ENCODE measurements around the gene PLOD1.
"Not testable (repeated sequence)": the region's sequence is repeated elsewhere in the genome, so short reads cannot be mapped to it uniquely, and the experiment has no call there.

Gene PLOD1

DNA sequence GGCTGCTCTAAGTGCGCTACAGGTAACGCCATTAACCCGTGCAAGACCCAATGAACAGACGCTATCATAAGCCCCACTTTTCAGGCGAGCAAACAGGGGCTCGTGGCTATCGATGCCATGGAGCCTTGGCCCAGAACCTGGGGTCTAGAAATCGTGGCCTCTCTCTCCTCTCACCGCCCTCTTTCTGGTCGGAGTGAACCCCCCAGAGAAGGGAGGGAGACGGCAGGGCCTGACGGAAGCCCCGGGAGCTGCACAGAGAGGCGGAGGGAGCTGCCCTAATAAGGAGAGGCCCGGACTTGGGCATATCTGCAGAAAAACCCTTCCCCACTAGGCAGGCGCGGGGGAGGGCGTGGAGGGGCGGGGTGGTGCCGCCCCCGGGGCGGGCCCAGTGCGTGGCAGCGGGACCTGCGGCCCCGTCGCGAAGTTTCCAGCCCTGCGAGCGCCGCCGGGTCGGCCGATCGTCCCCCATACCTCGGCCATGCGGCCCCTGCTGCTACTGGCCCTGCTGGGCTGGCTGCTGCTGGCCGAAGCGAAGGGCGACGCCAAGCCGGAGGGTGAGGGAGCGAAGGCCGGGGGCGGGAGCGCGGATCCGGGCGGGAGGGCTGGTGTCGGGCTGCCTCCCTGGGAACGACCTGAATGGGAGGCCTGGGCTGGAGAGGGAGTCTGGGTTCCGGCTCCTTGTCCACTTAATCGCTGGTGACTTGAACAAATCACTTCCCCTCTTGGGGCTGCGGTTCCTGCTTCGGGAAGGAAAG is at the start of gene PLOD1:
TSS of gene PLOD1 (plus strand) at position 416 of the 755 bp plus-strand sequence. CDS start at position 479, 63 bp downstream.
- Histone ChIP-seq H3K9me3 (ENCODE audit: control insufficient read depth in 2 of 2, low read length in 2 of 2) (no peaks in the 10 kb centered on the region), H3K9ac (ENCODE audit: low read length in 2 of 2) (peak within 1 kb of the TSS; percentile 95 to 96), H3K27me3 (ENCODE audit: control insufficient read depth in 1 of 2, insufficient read depth in 2 of 2, low read length in 2 of 2) (no peaks in the 10 kb centered on the region), H3K27ac (ENCODE audit: low read length) (peak within 1 kb of the TSS; percentile 97), H3K4me3 (ENCODE audit: low read length in 2 of 2) (peak within 1 kb of the TSS; percentile 83 to 94), H3K4me1 (ENCODE audit: control insufficient read depth, insufficient read depth, low read length) (peaks cover 41% of the 10 kb centered on the region), H3K36me3 (ENCODE audit: control insufficient read depth in 2 of 2, insufficient read depth in 2 of 2, low read length in 2 of 2) (no peaks in the 10 kb centered on the region)

- Histone ChIP-seq H3K9ac (ENCODE audit: low read length in 2 of 2) (no peak overlapping the region), H3K9me3 (ENCODE audit: control insufficient read depth in 2 of 2, low read length in 2 of 2) (no peaks in the 10 kb centered on the region), H3K4me1 (ENCODE audit: control insufficient read depth, insufficient read depth, low read length) (peaks cover 4% of the 10 kb centered on the region), H3K36me3 (ENCODE audit: control insufficient read depth in 2 of 2, insufficient read depth in 2 of 2, low read length in 2 of 2) (no peaks in the 10 kb centered on the region), H3K27me3 (ENCODE audit: control insufficient read depth in 1 of 2, insufficient read depth in 2 of 2, low read length in 2 of 2) (peaks cover 2 to 4% of the 10 kb centered on the region in 2 donors), H3K4me3 (ENCODE audit: low read length in 2 of 2) (no peak overlapping the region), H3K27ac (ENCODE audit: low read length) (no peak overlapping the region)
Measured at GRCh38 chr1:11885916-11886315, 48.6 kb upstream of the PLOD1 start.

GRCh38 chr1:11886986-11887665 is 47.4 kb upstream of the PLOD1 start:
- H3K27me3 ChIP-seq (ENCODE audit: control insufficient read depth in 1 of 2, insufficient read depth in 2 of 2, low read length in 2 of 2) = peaks cover 2 to 4% of the 10 kb centered on the region in 2 donors
- no peak overlapping the region for H3K9ac ChIP-seq (ENCODE audit: low read length in 2 of 2)
- no peak overlapping the region for H3K27ac ChIP-seq (ENCODE audit: low read length)
- no peak overlapping the region for H3K4me3 ChIP-seq (ENCODE audit: low read length in 2 of 2)
- peaks cover 2% of the 10 kb centered on the region for H3K4me1 ChIP-seq (ENCODE audit: control insufficient read depth, insufficient read depth, low read length)
- no peaks in the 10 kb centered on the region for H3K9me3 ChIP-seq (ENCODE audit: control insufficient read depth in 2 of 2, low read length in 2 of 2)
- no peaks in the 10 kb centered on the region for H3K36me3 ChIP-seq (ENCODE audit: control insufficient read depth in 2 of 2, insufficient read depth in 2 of 2, low read length in 2 of 2)

DNA sequence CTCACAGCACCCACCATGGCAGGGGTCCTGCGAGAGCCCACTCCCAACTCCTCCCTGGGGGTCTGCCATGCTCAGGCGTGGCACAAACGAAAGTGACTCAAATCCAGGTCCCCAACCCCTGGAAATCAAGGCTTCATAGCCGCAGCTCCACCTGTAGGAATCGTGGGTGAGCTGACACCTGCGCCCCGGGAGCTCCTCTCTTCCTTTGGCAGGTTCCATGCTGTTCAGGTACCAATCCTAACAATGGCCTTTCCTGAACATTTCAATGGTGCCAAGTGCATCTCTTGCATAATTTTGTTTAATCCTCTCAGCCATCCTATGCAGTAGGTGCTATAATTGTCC is 46.9 kb upstream of the PLOD1 start:
- H3K9ac ChIP-seq (ENCODE audit: low read length in 2 of 2) = no peak overlapping the region
- no peak overlapping the region for H3K4me3 ChIP-seq (ENCODE audit: low read length in 2 of 2)
- no peaks in the 10 kb centered on the region for H3K36me3 ChIP-seq (ENCODE audit: control insufficient read depth in 2 of 2, insufficient read depth in 2 of 2, low read length in 2 of 2)
- peaks cover 2% of the 10 kb centered on the region for H3K4me1 ChIP-seq (ENCODE audit: control insufficient read depth, insufficient read depth, low read length)
- peaks cover 4% of the 10 kb centered on the region in 2 donors for H3K27me3 ChIP-seq (ENCODE audit: control insufficient read depth in 1 of 2, insufficient read depth in 2 of 2, low read length in 2 of 2)
- no peaks in the 10 kb centered on the region for H3K9me3 ChIP-seq (ENCODE audit: control insufficient read depth in 2 of 2, low read length in 2 of 2)
- no peak overlapping the region for H3K27ac ChIP-seq (ENCODE audit: low read length)

- H3K36me3 ChIP-seq (ENCODE audit: control insufficient read depth in 2 of 2, insufficient read depth in 2 of 2, low read length in 2 of 2) = no peaks in the 10 kb centered on the region
- no peak overlapping the region for H3K27ac ChIP-seq (ENCODE audit: low read length)
- peaks cover 2% of the 10 kb centered on the region for H3K4me1 ChIP-seq (ENCODE audit: control insufficient read depth, insufficient read depth, low read length)
- no peak overlapping the region for H3K9ac ChIP-seq (ENCODE audit: low read length in 2 of 2)
- no peaks in the 10 kb centered on the region for H3K9me3 ChIP-seq (ENCODE audit: control insufficient read depth in 2 of 2, low read length in 2 of 2)
- no peak overlapping the region for H3K4me3 ChIP-seq (ENCODE audit: low read length in 2 of 2)
- H3K27me3 ChIP-seq (ENCODE audit: control insufficient read depth in 1 of 2, insufficient read depth in 2 of 2, low read length in 2 of 2) = peaks cover 0 to 2% of the 10 kb centered on the region in 2 donors
Measured at GRCh38 chr1:11888206-11888876, 46.2 kb upstream of the PLOD1 start.

DNA sequence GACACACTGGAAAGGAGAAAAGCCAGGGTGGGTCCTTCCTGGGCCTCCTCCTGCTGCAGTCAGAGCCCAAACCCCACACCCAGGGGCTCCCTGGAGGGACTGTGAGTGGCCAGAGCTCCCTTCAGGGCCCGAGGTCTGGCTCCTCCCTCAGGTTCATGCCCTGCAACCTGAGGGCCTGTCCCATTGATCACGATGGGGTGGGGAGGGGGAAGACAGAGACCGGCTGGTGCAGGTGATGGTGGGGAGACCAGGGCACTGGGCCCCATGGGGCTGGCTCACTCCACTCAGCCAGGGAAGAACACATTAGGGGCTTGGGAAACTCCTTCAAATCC is 45.7 kb upstream of the PLOD1 start:
- H3K36me3 ChIP-seq (ENCODE audit: control insufficient read depth in 2 of 2, insufficient read depth in 2 of 2, low read length in 2 of 2) = no peaks in the 10 kb centered on the region
- no peak overlapping the region for H3K4me3 ChIP-seq (ENCODE audit: low read length in 2 of 2)
- no peak overlapping the region for H3K9ac ChIP-seq (ENCODE audit: low read length in 2 of 2)
- no peak overlapping the region for H3K27ac ChIP-seq (ENCODE audit: low read length)
- H3K4me1 ChIP-seq (ENCODE audit: control insufficient read depth, insufficient read depth, low read length) = no peaks in the 10 kb centered on the region
- H3K9me3 ChIP-seq (ENCODE audit: control insufficient read depth in 2 of 2, low read length in 2 of 2) = no peaks in the 10 kb centered on the region
- H3K27me3 ChIP-seq (ENCODE audit: control insufficient read depth in 1 of 2, insufficient read depth in 2 of 2, low read length in 2 of 2) = peaks cover 0 to 4% of the 10 kb centered on the region in 2 donors

DNA sequence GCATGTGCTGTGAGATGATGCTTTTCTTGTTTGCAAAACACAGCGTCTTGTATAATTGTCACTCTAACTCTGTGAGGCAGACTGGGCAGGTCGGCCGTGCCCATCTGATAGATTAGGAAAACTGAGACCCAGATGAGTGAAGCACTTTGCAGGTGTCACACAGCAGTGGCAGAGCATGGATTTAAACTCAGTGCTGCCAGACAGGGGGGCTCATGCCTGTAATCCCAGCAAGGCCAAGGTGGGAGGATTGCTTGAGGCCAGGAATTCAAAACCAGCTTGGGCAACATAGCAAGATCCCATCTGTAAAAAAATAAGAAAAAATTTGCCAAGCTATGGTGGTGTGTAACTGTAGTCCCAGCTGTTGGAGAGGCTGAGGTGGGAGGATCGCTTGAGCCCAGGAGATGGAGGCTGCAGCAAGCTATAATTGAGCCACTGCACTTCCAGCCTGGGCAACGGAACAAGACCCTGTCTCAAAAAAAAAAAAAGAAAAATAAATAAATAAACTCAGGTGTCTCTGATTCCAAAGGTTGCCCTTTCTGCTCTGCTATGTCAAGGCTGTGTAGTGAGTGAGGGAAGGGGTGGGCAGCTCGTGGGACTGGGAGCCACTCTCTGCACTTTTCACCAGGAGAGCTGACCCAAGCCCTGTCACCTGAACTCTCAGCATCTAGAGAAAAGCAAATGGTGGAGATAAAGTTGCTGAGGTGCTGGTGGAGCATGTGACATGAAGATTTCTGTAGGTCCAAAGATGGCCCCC is 42.9 kb upstream of the PLOD1 start:
- no peak overlapping the region for H3K4me3 ChIP-seq (ENCODE audit: low read length in 2 of 2)
- H3K27me3 ChIP-seq (ENCODE audit: control insufficient read depth in 1 of 2, insufficient read depth in 2 of 2, low read length in 2 of 2) = peaks cover 5 to 10% of the 10 kb centered on the region in 2 donors
- H3K27ac ChIP-seq (ENCODE audit: low read length) = no peak overlapping the region
- no peaks in the 10 kb centered on the region for H3K9me3 ChIP-seq (ENCODE audit: control insufficient read depth in 2 of 2, low read length in 2 of 2)
- H3K36me3 ChIP-seq (ENCODE audit: control insufficient read depth in 2 of 2, insufficient read depth in 2 of 2, low read length in 2 of 2) = no peaks in the 10 kb centered on the region
- H3K9ac ChIP-seq (ENCODE audit: low read length in 2 of 2) = no peak overlapping the region
- H3K4me1 ChIP-seq (ENCODE audit: control insufficient read depth, insufficient read depth, low read length) = no peaks in the 10 kb centered on the region

DNA sequence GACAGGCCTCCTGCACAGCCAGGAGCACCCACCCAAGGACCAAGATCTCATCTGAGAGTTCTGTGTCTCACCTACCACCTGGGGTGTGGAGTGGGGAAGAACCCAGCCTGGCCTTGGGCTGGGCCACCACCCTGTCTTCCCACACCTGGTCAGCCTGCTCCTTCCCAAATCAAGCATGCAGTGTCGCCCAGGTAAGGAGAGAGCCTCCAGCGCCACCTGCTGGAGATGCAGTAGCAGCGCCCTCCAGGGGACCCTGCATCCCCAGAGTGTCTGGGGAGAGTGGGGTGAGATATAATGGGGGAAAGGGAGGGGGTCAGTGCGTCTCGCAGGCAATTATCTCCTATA is 40.6 kb upstream of the PLOD1 start:
- H3K27ac ChIP-seq (ENCODE audit: low read length) = no peak overlapping the region
- H3K4me1 ChIP-seq (ENCODE audit: control insufficient read depth, insufficient read depth, low read length) = no peaks in the 10 kb centered on the region
- H3K9ac ChIP-seq (ENCODE audit: low read length in 2 of 2) = no peak overlapping the region
- no peak overlapping the region for H3K4me3 ChIP-seq (ENCODE audit: low read length in 2 of 2)
- no peaks in the 10 kb centered on the region for H3K36me3 ChIP-seq (ENCODE audit: control insufficient read depth in 2 of 2, insufficient read depth in 2 of 2, low read length in 2 of 2)
- H3K9me3 ChIP-seq (ENCODE audit: control insufficient read depth in 2 of 2, low read length in 2 of 2) = no peaks in the 10 kb centered on the region
- H3K27me3 ChIP-seq (ENCODE audit: control insufficient read depth in 1 of 2, insufficient read depth in 2 of 2, low read length in 2 of 2) = peaks cover 11 to 19% of the 10 kb centered on the region in 2 donors

DNA sequence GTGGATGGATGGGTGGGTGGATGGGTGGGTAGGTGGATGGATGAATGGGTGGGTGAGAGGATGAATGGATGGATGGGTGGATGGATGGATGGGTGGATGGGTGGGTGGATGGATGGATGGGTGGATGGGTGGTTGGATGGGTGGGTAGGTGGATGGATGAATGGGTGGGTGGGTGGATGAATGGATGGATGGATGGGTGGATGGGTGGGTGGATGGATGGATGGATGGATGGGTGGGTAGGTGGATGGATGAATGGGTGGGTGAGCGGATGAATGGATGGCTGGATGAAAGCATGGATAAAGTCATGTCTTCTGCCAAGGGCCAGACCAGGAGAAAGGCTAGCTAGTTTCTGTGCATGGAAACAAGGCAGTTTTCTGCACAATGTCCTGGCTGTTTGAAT is 40.0 kb upstream of the PLOD1 start:
- H3K27ac ChIP-seq (ENCODE audit: low read length); H3K4me3 ChIP-seq (ENCODE audit: low read length in 2 of 2); H3K9me3 ChIP-seq (ENCODE audit: control insufficient read depth in 2 of 2, low read length in 2 of 2); H3K36me3 ChIP-seq (ENCODE audit: control insufficient read depth in 2 of 2, insufficient read depth in 2 of 2, low read length in 2 of 2); H3K9ac ChIP-seq (ENCODE audit: low read length in 2 of 2); H3K4me1 ChIP-seq (ENCODE audit: control insufficient read depth, insufficient read depth, low read length): not testable (repeated sequence)
- H3K27me3 ChIP-seq (ENCODE audit: control insufficient read depth in 1 of 2, insufficient read depth in 2 of 2, low read length in 2 of 2) = peaks cover 16 to 25% of the 10 kb centered on the region in 2 donors

DNA sequence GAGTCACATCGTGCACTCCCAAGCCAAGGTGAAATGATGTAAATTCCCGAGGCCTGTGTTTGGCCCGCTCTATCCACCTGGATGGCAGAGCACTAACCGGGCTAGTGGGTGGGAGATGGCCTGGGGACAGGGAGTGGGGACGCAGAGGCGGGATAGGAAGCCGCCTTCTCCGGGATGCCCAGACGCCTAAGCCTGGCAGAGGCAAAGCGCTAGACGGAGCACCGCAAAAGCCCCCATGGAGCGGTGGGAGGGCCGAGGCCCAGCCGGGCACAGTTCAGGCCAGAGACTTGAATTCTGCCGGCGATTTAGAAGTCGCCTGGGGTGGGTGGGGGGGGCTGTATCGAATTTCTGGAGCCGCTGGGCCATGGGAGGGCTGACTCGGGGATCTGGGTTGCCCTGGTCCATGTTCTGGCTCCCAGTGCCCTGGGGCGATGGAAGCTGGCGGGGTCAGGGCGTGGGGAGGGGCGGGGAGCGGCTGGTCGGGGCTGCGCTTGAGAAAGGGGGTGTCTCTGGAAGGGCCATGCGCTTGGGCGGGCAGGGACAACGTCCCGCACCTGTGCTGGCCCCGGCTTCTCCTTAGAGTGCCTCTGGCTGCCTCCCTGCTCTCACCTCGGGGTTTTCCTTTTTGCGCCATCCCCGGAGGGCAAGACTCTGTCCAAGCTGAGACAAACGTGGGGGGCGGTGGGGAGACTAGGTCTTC is 36.3 kb upstream of the PLOD1 start:
- Histone ChIP-seq H3K4me1 (ENCODE audit: control insufficient read depth, insufficient read depth, low read length) (no peaks in the 10 kb centered on the region), H3K36me3 (ENCODE audit: control insufficient read depth in 2 of 2, insufficient read depth in 2 of 2, low read length in 2 of 2) (no peaks in the 10 kb centered on the region), H3K9me3 (ENCODE audit: control insufficient read depth in 2 of 2, low read length in 2 of 2) (no peaks in the 10 kb centered on the region), H3K4me3 (ENCODE audit: low read length in 2 of 2) (no peak overlapping the region), H3K27ac (ENCODE audit: low read length) (no peak overlapping the region), H3K27me3 (ENCODE audit: control insufficient read depth in 1 of 2, insufficient read depth in 2 of 2, low read length in 2 of 2) (peaks cover 18 to 25% of the 10 kb centered on the region in 2 donors), H3K9ac (ENCODE audit: low read length in 2 of 2) (no peak overlapping the region)
